HG02610 (cell line): ENCODE measurements around the gene LITAF.
"Not testable (repeated sequence)": the region's sequence is repeated elsewhere in the genome, so short reads cannot be mapped to it uniquely, and the experiment has no call there.

Source experiments
- ATAC-seq: cut with Tn5 transposase; IDR thresholded peaks from one replicate; pipeline ENCODE4 v1.9.1; 2021; ENCODE audit warnings: mild to moderate bottlenecking, moderate library complexity; ENCODE audit not compliant: unreplicated experiment

Gene LITAF

DNA sequence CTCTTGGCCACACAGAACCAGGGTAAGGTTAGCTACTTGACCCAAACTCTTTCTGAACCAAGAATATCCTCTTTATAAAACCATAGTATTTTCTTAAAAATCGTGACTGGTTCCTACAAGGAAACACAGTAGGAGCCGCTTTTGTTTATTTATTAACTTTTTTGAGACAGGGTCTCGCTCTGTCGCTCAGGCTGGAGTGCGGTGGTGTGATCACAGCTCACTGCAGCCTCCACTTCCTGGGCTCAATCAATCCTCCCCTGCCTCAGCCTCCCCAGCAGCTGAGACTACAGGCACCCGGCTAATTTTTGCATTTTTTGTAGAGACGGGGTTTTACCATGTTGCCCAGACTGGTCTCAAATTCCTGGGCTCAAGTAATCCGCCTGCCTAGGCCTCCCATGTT is 14.7 kb upstream of the LITAF start:
- no peak for ATAC-seq

- no peak for ATAC-seq
These were observed 12.9 kb upstream of the LITAF start for GRCh38 chr16:11599579-11599978.

GRCh38 chr16:11597235-11598095 is 10.7 kb upstream of the LITAF start:
- ATAC-seq, result no peak

GRCh38 chr16:11596572-11597226 is 10.0 kb upstream of the LITAF start:
- no peak for ATAC-seq

- ATAC-seq, result no peak
These were observed 6.9 kb upstream of the LITAF start for GRCh38 chr16:11593581-11593980.

DNA sequence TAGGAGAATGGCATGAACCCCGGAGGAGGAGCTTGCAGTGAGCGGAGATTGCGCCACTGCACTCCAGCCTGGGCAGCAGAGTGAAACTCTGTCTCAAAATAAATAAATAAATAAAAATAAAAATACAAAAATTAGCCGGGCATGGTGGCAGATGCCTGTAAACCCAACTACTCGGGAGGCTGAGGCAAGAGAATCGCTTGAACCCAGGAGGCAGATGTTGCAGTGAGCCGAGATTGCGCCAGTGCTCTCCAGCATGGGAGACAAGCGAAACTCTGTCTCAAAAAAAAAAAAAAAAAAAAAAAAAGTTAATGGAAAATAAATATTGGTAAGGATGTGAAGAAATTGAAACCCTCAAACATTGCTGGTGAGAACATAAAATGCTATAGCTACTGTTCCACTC is 6.4 kb upstream of the LITAF start:
- not testable (repeated sequence) for ATAC-seq

DNA sequence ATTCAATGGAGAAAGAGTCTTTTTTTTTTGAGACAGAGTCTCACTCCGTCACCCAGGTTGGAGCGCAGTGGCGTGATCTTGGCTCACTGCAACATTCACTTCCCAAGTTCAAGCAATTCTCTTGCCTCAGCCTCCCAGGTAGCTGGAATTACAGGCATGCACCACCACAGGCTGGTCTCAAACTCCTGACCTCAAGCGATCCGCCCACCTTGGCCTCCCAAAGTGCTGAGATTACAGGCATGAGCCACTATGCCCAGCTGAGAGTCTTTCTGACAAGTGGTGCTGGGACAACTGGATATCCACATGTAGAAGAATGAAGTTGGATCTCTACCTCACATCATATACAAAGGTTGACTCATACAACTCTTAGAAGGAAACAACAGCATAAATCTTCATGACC is 4.9 kb upstream of the LITAF start:
- ATAC-seq, result not testable (repeated sequence)

DNA sequence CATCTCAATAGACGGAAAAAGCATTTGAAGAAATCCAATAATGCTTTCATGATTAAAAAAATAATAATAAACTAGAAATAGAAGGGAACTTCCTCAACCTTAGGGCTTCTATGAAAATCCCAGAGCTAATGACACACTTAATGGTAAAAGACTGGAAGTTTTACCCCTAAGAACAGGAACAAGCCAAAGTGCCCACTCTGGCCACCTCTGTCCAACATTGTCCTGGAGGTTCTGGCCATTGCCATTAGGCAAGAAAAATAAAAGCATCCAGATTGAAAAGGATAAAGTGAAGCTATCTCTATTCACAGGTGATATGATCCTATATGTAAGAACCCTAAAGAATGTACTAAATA is 2.5 kb upstream of the LITAF start:
- no peak for ATAC-seq

GRCh38 chr16:11588321-11589197 is 1.8 kb upstream of the LITAF start:
- ATAC-seq, result no peak

DNA sequence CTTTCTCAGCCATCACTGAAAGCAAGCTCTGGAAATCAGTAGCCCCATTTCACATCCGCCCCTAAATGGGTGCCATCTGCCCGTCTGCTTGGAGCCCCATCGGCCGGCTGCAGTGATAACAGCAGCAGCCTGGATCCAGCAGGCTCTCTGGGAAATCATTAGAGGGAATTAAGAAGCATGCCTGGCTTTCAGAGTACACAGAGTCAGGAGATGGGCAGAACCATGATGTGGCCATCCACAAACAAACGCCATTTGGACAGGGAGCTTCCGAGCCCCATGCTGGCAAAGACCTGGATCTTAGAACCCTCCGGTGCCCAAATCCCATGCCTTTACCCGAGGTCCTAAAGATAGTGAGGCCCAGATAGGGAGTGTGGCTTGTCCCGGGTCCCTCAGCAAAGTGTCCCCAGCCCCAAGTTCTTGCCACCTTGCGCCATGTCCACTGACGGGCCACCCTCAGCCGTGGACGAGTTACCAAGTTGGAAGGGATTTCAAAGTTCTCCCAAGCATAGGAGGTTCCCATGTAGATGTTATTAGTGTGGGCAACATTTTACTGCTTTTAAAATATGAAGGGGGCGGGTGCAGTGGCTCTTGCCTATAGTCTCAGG is 1.0 kb upstream of the LITAF start:
- no peak for ATAC-seq

- ATAC-seq, result peak; percentile 20
These were observed 302 bp downstream of the LITAF start for GRCh38 chr16:11586378-11586855.

GRCh38 chr16:11585460-11586377 is 1.0 kb downstream of the LITAF start:
- peak; percentile 7 for ATAC-seq

GRCh38 chr16:11583889-11584565 is 2.7 kb downstream of the LITAF start:
- no peak for ATAC-seq

GRCh38 chr16:11583166-11583565 is 3.6 kb downstream of the LITAF start:
- ATAC-seq, result no peak

DNA sequence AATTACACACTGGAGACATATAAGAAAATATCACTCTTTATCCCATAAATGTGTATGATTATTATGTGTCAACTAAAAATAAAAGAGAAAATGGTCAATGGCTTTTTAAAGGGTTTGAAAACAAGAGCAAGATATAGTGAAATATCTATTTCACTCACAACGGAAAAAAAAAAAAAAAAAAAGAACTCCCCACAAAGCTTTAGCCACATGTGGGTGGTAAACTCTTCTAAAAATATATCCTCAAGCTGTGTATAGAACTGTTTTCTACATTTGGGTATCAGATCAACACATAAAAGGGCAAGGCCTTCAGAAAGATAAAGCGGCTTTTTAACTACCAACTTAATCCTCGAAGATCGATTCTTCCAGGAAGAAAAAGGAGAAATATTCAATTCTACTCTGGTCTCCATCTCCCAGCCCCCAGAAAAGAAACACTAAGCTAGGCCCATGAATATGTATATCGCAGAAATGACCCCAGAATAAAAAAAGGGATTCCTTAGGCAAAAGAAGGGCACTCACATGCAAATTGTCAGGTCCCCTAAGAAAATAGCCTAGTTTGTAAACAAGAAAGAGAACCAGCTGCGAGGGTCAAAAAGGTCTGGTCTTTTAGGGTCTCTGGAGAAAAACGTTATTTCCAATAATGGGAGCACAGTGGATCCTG is 4.4 kb downstream of the LITAF start:
- ATAC-seq, result no peak

- no peak for ATAC-seq
These were observed 5.0 kb downstream of the LITAF start for GRCh38 chr16:11581678-11582077.

DNA sequence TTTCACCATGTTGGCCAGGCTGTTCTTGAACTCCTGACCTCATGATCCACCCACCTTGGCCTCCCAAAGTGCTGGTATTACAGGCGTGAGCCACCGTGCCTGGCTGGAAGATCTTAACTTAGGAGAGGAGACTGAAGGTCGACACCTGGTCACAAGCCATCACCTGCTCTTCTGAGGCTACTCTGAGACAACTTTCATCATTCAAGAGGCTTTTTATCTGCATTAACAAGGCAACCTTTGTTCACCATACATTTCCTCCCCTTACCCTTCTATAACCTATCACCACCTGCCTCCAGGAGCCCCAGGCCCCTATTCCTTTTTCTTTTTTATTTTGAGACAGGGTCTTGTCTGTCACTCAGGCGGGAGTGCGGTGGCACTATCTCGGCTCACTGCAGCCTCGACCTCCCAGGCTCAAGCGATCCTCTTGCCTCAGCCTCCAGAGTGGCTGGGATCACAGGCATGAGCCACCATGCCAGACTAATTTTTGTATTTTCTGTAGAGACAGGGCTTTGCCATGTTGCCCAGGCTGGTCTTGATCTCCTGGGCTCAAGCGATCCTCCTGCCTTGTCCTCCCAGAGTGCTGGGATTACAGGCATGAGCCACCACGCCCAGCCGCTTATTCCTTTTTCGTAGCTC is 6.2 kb downstream of the LITAF start:
- ATAC-seq, result no peak

- ATAC-seq, result not testable (repeated sequence)
These were observed 9.4 kb downstream of the LITAF start for GRCh38 chr16:11577290-11577660.
